HEK293 (cell line): Measurements from ENCODE around the gene ARID3B.

Experiments
- BCL11A ChIP-seq: fragments of 450-650 bp; formaldehyde crosslinking; IDR thresholded peaks from 2 replicates; pipeline ENCODE4 v1.5.1; 2016; ENCODE audit warnings: low read depth, missing biosample characterization, missing genetic modification characterization
- KLF16 ChIP-seq: fragments of 450-650 bp; formaldehyde crosslinking; IDR thresholded peaks from 2 replicates; pipeline ENCODE4 v1.5.1; 2017; ENCODE audit warnings: missing biosample characterization, missing genetic modification characterization
- SCRT1 ChIP-seq: fragments of 450-650 bp; formaldehyde crosslinking; IDR thresholded peaks from 2 replicates; pipeline ENCODE4 v1.5.1; 2016; ENCODE audit warnings: missing biosample characterization, missing genetic modification characterization, borderline replicate concordance
- SP2 ChIP-seq: fragments of 450-650 bp; formaldehyde crosslinking; IDR thresholded peaks from 2 replicates; pipeline ENCODE4 v1.5.1; 2016; ENCODE audit warnings: missing biosample characterization, missing genetic modification characterization
- YY1 ChIP-seq: fragments of 450-650 bp; formaldehyde crosslinking; IDR thresholded peaks from 2 replicates; pipeline ENCODE4 v1.5.1; 2018; ENCODE audit warnings: missing biosample characterization, missing genetic modification characterization
- ZNF292 ChIP-seq: fragments of 450-650 bp; formaldehyde crosslinking; IDR thresholded peaks from 2 replicates; pipeline ENCODE4 v1.5.1; 2016; ENCODE audit warnings: low read depth, missing biosample characterization, missing genetic modification characterization, borderline replicate concordance
- ZNF324 ChIP-seq: fragments of 450-650 bp; formaldehyde crosslinking; IDR thresholded peaks from 2 replicates; pipeline ENCODE4 v1.5.1; 2016; ENCODE audit warnings: missing biosample characterization, missing genetic modification characterization
- ZNF549 ChIP-seq: fragments of 450-650 bp; IDR thresholded peaks from 2 replicates; pipeline ENCODE4 v1.5.1; 2018; ENCODE audit warnings: missing biosample characterization, missing genetic modification characterization, mild to moderate bottlenecking, inconsistent platforms, moderate library complexity
- ZNF561 ChIP-seq: fragments of 450-650 bp; IDR thresholded peaks from 2 replicates; pipeline ENCODE4 v1.5.1; 2018; ENCODE audit warnings: missing biosample characterization, missing genetic modification characterization, borderline replicate concordance
- TF ChIP-seq, protein P1 (sequence below): fragments of 450-650 bp; formaldehyde crosslinking; IDR thresholded peaks from 2 replicates; pipeline ENCODE4 v1.5.1; 2016; ENCODE audit warnings: missing biosample characterization, missing genetic modification characterization
- TF ChIP-seq, protein P2 (sequence below): fragments of 450-650 bp; formaldehyde crosslinking; IDR thresholded peaks from 2 replicates; pipeline ENCODE4 v1.5.1; 2016; ENCODE audit warnings: missing biosample characterization, missing genetic modification characterization
- TF ChIP-seq, protein P3 (sequence below): fragments of 450-650 bp; formaldehyde crosslinking; IDR thresholded peaks from 2 replicates; pipeline ENCODE4 v1.5.1; 2016; ENCODE audit warnings: missing biosample characterization, missing genetic modification characterization, borderline replicate concordance
- TF ChIP-seq, protein P4 (sequence below): fragments of 450-650 bp; formaldehyde crosslinking; IDR thresholded peaks from 2 replicates; pipeline ENCODE4 v1.5.1; 2016; ENCODE audit warnings: missing biosample characterization, missing genetic modification characterization, low read depth

DNA sequence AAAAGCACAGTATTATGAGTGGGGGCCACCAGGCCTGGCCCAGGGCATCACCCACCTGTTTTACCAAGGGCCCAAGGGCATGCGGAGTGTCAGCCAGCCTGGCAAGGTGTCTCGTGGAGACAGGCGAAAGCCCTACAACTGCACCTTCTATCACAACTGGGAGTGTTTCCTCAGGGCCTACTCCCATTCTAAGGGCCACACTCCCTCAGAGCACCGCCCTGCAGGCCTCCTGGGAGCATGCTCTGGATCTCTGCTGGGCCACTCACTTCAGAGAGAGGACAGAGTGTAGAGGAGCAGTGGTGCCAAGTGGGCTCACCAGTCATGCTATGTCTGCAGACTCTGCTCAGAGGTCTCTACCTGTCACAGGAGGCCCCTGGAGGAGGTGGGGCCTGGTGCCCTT is 53.4 kb downstream of the ARID3B start:
- TF ChIP-seq YY1 (no peak), SCRT1 (tag by site-specific recombination) (no peak), SP2 (no peak), ZNF324 (tag by site-specific recombination) (no peak), ZNF561 (tag by site-specific recombination) (no peak), ZNF292 (tag by site-specific recombination) (no peak), KLF16 (tag by site-specific recombination) (no peak), BCL11A (tag by site-specific recombination) (no peak), ZNF549 (no peak)
- TF ChIP-seq, protein P1, sequence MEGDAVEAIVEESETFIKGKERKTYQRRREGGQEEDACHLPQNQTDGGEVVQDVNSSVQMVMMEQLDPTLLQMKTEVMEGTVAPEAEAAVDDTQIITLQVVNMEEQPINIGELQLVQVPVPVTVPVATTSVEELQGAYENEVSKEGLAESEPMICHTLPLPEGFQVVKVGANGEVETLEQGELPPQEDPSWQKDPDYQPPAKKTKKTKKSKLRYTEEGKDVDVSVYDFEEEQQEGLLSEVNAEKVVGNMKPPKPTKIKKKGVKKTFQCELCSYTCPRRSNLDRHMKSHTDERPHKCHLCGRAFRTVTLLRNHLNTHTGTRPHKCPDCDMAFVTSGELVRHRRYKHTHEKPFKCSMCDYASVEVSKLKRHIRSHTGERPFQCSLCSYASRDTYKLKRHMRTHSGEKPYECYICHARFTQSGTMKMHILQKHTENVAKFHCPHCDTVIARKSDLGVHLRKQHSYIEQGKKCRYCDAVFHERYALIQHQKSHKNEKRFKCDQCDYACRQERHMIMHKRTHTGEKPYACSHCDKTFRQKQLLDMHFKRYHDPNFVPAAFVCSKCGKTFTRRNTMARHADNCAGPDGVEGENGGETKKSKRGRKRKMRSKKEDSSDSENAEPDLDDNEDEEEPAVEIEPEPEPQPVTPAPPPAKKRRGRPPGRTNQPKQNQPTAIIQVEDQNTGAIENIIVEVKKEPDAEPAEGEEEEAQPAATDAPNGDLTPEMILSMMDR (tag by site-specific recombination): no peak
- TF ChIP-seq, protein P2, sequence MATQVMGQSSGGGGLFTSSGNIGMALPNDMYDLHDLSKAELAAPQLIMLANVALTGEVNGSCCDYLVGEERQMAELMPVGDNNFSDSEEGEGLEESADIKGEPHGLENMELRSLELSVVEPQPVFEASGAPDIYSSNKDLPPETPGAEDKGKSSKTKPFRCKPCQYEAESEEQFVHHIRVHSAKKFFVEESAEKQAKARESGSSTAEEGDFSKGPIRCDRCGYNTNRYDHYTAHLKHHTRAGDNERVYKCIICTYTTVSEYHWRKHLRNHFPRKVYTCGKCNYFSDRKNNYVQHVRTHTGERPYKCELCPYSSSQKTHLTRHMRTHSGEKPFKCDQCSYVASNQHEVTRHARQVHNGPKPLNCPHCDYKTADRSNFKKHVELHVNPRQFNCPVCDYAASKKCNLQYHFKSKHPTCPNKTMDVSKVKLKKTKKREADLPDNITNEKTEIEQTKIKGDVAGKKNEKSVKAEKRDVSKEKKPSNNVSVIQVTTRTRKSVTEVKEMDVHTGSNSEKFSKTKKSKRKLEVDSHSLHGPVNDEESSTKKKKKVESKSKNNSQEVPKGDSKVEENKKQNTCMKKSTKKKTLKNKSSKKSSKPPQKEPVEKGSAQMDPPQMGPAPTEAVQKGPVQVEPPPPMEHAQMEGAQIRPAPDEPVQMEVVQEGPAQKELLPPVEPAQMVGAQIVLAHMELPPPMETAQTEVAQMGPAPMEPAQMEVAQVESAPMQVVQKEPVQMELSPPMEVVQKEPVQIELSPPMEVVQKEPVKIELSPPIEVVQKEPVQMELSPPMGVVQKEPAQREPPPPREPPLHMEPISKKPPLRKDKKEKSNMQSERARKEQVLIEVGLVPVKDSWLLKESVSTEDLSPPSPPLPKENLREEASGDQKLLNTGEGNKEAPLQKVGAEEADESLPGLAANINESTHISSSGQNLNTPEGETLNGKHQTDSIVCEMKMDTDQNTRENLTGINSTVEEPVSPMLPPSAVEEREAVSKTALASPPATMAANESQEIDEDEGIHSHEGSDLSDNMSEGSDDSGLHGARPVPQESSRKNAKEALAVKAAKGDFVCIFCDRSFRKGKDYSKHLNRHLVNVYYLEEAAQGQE (tag by site-specific recombination): no peak
- TF ChIP-seq, protein P3, sequence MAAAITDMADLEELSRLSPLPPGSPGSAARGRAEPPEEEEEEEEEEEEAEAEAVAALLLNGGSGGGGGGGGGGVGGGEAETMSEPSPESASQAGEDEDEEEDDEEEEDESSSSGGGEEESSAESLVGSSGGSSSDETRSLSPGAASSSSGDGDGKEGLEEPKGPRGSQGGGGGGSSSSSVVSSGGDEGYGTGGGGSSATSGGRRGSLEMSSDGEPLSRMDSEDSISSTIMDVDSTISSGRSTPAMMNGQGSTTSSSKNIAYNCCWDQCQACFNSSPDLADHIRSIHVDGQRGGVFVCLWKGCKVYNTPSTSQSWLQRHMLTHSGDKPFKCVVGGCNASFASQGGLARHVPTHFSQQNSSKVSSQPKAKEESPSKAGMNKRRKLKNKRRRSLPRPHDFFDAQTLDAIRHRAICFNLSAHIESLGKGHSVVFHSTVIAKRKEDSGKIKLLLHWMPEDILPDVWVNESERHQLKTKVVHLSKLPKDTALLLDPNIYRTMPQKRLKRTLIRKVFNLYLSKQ (tag by site-specific recombination): no peak
- TF ChIP-seq, protein P4, sequence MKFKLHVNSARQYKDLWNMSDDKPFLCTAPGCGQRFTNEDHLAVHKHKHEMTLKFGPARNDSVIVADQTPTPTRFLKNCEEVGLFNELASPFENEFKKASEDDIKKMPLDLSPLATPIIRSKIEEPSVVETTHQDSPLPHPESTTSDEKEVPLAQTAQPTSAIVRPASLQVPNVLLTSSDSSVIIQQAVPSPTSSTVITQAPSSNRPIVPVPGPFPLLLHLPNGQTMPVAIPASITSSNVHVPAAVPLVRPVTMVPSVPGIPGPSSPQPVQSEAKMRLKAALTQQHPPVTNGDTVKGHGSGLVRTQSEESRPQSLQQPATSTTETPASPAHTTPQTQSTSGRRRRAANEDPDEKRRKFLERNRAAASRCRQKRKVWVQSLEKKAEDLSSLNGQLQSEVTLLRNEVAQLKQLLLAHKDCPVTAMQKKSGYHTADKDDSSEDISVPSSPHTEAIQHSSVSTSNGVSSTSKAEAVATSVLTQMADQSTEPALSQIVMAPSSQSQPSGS: no peak
